Measurements from ENCODE around the gene ACOT7.

DNA sequence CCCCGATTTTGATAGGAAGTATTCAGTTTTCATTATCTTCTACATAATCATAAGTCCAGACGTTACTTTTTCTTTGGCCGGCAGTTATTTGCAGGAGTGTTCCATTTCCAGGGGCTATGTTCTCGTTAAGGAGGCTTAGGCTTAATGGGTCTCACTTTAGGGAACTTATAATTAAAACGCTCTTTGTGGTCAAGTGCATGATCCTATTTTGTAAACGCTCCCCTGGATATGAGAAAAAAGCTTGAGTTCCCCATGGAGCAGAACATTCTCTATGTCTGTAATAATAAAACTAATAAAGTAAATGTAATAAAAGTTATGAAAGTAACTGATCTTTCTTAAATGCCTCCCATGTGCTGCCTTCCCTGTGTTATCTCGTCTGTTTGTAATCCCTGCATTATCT lies 84.0 kb downstream of the ACOT7 start:
- TF ChIP-seq E2F1 (CRISPR knock-in tag; IDR thresholded peaks at IDR 0.05): no peak
- TF ChIP-seq RERE (CRISPR knock-in tag; IDR thresholded peaks at IDR 0.05; ENCODE audit: low read depth): no peak
- TF ChIP-seq, protein P1, sequence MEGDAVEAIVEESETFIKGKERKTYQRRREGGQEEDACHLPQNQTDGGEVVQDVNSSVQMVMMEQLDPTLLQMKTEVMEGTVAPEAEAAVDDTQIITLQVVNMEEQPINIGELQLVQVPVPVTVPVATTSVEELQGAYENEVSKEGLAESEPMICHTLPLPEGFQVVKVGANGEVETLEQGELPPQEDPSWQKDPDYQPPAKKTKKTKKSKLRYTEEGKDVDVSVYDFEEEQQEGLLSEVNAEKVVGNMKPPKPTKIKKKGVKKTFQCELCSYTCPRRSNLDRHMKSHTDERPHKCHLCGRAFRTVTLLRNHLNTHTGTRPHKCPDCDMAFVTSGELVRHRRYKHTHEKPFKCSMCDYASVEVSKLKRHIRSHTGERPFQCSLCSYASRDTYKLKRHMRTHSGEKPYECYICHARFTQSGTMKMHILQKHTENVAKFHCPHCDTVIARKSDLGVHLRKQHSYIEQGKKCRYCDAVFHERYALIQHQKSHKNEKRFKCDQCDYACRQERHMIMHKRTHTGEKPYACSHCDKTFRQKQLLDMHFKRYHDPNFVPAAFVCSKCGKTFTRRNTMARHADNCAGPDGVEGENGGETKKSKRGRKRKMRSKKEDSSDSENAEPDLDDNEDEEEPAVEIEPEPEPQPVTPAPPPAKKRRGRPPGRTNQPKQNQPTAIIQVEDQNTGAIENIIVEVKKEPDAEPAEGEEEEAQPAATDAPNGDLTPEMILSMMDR (CRISPR knock-in tag; IDR thresholded peaks at IDR 0.05): no peak
- no peak for TF ChIP-seq SP140L (CRISPR knock-in tag; IDR thresholded peaks at IDR 0.05; ENCODE audit: borderline replicate concordance)
- TF ChIP-seq ZNF609 (CRISPR knock-in tag; IDR thresholded peaks at IDR 0.05; ENCODE audit: borderline replicate concordance): no peak
- no peak for TF ChIP-seq FOXM1 (CRISPR knock-in tag; IDR thresholded peaks at IDR 0.05)
- no peak for TF ChIP-seq ZNF776 (CRISPR knock-in tag; IDR thresholded peaks at IDR 0.05)
- no peak for TF ChIP-seq ZNF225 (CRISPR knock-in tag; IDR thresholded peaks at IDR 0.05)
- TF ChIP-seq EP300 (IDR thresholded peaks at IDR 0.05; ENCODE audit: low read depth in 2 of 2, low read length in 2 of 2): no peak
- TF ChIP-seq EP300 (CRISPR knock-in tag; IDR thresholded peaks at IDR 0.05; ENCODE audit: borderline replicate concordance): no peak
- TF ChIP-seq, protein P2, sequence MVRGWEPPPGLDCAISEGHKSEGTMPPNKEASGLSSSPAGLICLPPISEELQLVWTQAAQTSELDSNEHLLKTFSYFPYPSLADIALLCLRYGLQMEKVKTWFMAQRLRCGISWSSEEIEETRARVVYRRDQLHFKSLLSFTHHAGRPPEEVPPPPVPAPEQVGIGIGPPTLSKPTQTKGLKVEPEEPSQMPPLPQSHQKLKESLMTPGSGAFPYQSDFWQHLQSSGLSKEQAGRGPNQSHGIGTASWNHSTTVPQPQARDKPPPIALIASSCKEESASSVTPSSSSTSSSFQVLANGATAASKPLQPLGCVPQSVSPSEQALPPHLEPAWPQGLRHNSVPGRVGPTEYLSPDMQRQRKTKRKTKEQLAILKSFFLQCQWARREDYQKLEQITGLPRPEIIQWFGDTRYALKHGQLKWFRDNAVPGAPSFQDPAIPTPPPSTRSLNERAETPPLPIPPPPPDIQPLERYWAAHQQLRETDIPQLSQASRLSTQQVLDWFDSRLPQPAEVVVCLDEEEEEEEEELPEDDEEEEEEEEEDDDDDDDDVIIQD (CRISPR knock-in tag; IDR thresholded peaks at IDR 0.05; ENCODE audit: low read depth): no peak
- no peak for TF ChIP-seq GATAD2A (CRISPR knock-in tag; IDR thresholded peaks at IDR 0.05)
- TF ChIP-seq BRD4 (CRISPR knock-in tag; IDR thresholded peaks at IDR 0.05): no peak
- TF ChIP-seq NFIC (IDR thresholded peaks at IDR 0.05; ENCODE audit: low read length): no peak
- no peak for TF ChIP-seq CHD2 (IDR thresholded peaks at IDR 0.05; ENCODE audit: low read depth, low read length)

Data from HepG2 (cell line).